GM19035 (cell line): ENCODE results near the gene ITM2B.
"Not testable (repeated sequence)": the region's sequence is repeated elsewhere in the genome, so short reads cannot be mapped to it uniquely, and the experiment has no call there.

Source experiments
- ATAC-seq: cut with Tn5 transposase; IDR thresholded peaks from one replicate; pipeline ENCODE4 v1.9.1; 2021; ENCODE audit not compliant: unreplicated experiment

The ITM2B gene

GRCh38 chr13:48233046-48233888 is at the start of gene ITM2B:
Gene ITM2B (plus strand): TSS chr13:48233206. CDS start chr13:48233361, 155 bp downstream.
- peak; percentile 57 for ATAC-seq

DNA sequence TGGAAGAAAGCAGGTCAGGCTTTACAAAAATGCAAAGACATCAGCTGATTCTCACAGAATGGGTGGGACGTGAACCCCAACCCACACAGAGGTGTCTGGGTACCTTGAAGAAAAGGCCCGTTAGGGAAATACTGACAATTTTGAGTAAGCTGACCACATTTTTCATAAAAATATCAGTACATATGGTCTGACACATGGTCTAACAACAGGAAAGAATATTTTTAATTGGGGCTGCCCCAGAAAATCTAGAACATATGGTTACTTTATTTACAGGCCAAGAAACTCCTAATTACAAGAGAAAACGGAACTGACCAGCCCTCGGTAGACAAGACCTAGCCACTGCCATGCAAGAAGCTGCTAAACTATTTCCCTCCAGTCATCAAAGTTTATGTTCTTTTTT is 48.7 kb upstream of the ITM2B start:
- ATAC-seq: no peak

DNA sequence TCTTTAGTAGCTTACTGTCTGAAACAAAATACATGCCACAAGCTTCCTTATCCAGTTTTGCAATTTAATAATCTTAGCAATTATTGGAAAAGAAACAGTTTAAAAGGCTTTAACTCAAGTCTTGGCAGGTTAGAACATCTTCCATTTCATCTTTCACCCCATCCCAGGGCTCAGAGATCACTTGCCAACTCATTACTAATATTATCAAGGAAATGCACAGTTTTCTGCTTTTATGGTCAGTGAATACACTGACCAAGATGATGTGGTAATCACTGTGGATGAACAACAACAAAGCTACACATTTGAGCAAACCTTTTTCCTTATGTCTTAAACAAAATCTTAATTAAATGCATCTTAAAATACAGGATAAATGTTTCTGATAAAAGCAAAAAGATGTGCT is 48.0 kb upstream of the ITM2B start:
- no peak for ATAC-seq

DNA sequence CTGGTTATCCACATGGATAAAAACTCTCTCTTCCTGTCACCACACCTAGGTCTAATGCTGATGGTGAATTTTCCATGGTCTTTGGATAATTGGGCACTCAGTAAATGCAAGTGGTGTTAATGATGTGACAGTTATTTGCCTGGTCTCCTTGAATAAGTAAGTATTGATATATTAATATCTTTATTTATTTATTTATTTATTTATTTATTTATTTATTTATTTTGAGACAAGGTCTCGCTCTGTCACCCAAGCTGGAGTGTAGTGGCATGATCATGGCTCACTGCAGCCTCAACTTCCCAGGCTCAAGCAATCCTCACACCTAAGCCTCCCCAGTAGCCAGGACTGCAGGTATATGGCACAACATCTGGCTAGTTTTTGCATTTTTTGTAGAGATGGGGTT is 46.3 kb upstream of the ITM2B start:
- ATAC-seq: no peak

GRCh38 chr13:48188131-48188530 is 44.9 kb upstream of the ITM2B start:
- ATAC-seq: no peak

DNA sequence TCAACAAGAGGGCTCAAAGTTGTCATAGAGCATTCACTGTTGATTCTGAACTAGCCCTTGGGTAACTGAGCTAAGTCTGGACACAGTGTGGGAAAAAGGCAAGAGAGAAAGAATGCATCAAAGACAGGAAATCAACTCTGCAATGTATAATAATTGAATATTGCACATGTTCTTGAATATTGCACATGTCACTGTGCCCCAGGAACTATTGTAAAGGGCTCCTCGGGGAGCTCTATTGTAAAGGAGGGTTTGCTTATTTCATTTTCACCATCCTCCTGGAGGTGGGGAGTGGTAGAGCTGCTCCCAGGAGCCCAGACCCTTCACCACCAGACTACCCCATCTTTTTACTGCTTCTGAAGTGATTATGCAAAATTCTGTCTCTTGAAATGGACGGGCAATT is 44.4 kb upstream of the ITM2B start:
- no peak for ATAC-seq

GRCh38 chr13:48189171-48189570 is 43.8 kb upstream of the ITM2B start:
- ATAC-seq: no peak

DNA sequence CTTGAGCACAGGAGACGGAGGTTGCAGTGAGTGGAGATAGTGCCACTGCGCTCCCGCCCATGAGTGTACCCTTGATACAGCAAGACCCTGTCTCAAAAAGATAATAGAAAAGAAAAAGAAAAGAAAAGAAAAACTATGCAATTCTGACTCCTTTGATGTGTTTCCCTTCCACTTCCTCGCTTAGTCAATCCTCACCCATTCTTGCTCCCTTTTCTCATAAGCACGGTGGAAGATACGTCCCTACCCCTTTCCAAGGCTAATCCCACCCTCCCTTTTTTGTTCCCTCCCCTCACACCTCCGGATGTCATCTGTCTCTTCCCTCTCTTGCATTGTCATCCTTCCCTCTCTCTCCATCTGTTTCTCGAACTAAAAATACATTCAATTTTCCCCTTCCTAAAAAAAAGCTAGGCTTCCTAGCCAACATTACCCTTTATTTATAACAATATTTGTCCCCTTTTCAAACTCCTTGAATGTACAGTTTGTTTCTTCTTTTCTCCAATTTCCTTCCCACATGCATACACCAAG is 40.5 kb upstream of the ITM2B start:
- ATAC-seq: no peak

- peak; percentile 58 for ATAC-seq
Observed at GRCh38 chr13:48194379-48194754, 38.6 kb upstream of the ITM2B start.

DNA sequence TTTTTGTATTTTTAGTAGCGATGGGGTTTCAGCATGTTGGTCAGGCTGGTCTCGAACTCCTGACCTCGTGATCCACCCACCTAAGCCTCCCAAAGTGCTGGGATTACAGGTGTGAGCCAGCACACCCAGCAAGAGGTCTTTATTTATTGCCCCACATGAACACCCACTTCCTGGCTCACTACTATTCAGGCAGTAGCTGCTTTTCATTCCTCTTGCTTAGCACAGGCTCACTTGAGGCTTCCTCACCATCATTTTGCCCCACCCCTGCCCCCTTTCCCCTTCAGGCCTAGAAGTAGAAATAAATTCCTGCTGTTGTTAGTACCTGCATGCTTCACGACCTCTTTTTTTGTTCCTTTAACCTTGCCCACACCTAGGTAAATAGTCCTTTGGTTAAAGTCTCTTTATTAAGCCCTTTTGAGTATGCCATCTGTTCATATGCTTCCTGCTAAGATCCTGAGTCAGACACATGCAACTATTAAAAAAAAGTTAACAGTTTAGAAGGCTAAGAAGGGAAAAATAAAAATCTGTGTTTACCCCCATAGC is 33.5 kb upstream of the ITM2B start:
- ATAC-seq: no peak

DNA sequence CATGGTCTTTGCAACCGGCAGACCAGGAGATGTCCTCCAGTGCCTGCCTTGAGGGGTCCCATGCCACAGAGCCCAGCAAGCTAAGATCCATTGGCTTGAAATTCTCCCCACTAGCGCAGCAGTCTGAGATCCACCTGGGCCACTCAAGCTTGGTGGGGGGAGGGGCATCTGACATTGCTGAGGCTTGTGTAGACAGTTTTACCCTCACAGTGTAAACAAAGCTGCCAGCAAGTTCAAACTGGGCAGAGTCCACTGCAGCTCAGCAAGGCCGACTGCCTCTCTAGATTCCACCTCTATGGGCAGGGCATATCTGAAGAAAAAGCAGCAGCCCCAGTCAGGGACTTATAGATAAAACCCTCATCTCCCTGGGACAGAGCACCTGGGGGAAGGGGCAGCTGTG is 32.0 kb upstream of the ITM2B start:
- no peak for ATAC-seq

- not testable (repeated sequence) for ATAC-seq
Observed at GRCh38 chr13:48207207-48207606, 25.8 kb upstream of the ITM2B start.

- no peak for ATAC-seq
Observed at GRCh38 chr13:48210178-48210577, 22.8 kb upstream of the ITM2B start.

DNA sequence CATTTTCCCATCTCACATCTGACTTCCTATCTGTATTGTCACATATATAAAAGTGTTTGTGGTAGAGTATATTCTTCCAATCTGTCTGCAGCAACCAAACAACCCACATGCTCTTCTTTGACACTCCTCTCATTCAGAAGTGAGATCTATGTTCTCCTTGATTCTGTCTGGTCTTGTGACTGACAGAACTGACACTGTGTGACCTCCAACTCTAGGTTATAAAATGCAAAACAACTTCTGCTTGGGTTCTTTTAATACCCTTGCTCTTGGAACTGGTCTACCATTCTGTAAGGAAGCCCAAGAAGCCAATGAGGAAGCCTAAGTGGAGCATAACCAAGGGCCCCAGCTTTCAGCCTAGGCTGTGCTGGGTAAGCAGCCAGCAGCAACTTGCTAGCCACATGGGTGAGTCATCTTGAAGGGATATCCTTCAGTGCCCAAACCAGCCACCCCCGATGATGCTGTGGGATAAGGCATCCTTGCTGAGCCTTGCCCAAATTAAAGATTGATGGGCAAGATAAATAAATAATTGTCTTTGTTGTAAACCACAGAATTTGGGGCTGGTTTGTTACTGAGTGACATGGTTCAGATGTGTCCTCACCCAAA is 18.4 kb upstream of the ITM2B start:
- ATAC-seq: no peak

GRCh38 chr13:48215511-48216203 is 17.3 kb upstream of the ITM2B start:
- not testable (repeated sequence) for ATAC-seq

GRCh38 chr13:48216204-48216711 is 16.7 kb upstream of the ITM2B start:
- no peak for ATAC-seq

- no peak for ATAC-seq
Observed at GRCh38 chr13:48220592-48220980, 12.4 kb upstream of the ITM2B start.

- ATAC-seq: no peak
Observed at GRCh38 chr13:48220981-48221685, 11.9 kb upstream of the ITM2B start.

DNA sequence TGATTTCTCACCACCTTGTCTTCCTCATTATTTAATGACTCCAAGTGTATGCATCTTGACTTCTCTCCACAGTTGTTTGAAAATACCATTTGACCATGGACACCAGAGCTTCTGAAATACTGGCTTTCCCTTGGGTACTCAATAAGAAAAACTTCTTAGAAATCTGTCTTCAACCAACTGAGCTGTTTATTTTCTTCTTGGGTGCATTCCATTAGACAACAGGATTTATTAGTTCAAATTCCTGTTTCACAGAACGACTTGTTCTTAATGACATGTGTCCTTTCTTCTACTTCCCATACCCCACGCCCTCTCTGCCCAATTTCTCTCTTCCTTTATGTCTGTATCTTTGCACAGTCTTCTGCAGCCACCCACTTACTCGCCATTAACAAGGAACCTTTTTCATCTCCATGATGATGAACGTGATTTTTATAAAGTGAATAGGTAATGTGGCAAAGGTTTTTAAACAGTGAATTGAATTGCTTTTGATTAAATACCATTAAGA is 11.3 kb upstream of the ITM2B start:
- no peak for ATAC-seq
